ENCODE results near the gene CHTOP. TPM values are rescaled to one million over a fixed set of nuclear protein-coding genes. Genes with fewer than 3 reads are reported as not detected.

The CHTOP gene
- total and polyA plus RNA-seq, 2 of the 13 experiments (the other 11 are each of a cell fraction or from before 2014, with no cell fraction given) = 38.0 to 51.9 TPM

- TF ChIP-seq, protein P1, sequence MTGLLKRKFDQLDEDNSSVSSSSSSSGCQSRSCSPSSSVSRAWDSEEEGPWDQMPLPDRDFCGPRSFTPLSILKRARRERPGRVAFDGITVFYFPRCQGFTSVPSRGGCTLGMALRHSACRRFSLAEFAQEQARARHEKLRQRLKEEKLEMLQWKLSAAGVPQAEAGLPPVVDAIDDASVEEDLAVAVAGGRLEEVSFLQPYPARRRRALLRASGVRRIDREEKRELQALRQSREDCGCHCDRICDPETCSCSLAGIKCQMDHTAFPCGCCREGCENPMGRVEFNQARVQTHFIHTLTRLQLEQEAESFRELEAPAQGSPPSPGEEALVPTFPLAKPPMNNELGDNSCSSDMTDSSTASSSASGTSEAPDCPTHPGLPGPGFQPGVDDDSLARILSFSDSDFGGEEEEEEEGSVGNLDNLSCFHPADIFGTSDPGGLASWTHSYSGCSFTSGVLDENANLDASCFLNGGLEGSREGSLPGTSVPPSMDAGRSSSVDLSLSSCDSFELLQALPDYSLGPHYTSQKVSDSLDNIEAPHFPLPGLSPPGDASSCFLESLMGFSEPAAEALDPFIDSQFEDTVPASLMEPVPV (CRISPR knock-in tag; IDR thresholded peaks at IDR 0.05) = no peak
- TF ChIP-seq, protein P2, sequence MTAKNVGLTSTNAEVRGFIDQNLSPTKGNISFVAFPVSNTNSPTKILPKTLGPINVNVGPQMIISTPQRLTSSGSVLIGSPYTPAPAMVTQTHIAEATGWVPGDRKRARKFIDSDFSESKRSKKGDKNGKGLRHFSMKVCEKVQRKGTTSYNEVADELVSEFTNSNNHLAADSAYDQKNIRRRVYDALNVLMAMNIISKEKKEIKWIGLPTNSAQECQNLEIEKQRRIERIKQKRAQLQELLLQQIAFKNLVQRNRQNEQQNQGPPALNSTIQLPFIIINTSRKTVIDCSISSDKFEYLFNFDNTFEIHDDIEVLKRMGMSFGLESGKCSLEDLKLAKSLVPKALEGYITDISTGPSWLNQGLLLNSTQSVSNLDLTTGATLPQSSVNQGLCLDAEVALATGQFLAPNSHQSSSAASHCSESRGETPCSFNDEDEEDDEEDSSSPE (CRISPR knock-in tag; IDR thresholded peaks at IDR 0.05) = peak; percentile 28; the same call in 1 of the 2 replicates
- TF ChIP-seq HOXA5 (CRISPR knock-in tag; IDR thresholded peaks at IDR 0.05) (0 out of 2 replicates have a peak, but pooled peaks have one; percentile 41), NR2C2 (CRISPR knock-in tag; IDR thresholded peaks at IDR 0.05; ENCODE audit: borderline replicate concordance) (peak; percentile 23; the same call in 1 of the 2 replicates), GFI1 (CRISPR knock-in tag; IDR thresholded peaks at IDR 0.05; ENCODE audit: borderline replicate concordance) (peak; percentile 39), HOXA3 (CRISPR knock-in tag; IDR thresholded peaks at IDR 0.05) (peak; percentile 32; the same call in 1 of the 2 replicates), ZNF484 (CRISPR knock-in tag; IDR thresholded peaks at IDR 0.05; ENCODE audit: borderline replicate concordance, low read depth) (no peak), CHD4 (IDR thresholded peaks at IDR 0.05; ENCODE audit: borderline replicate concordance, low read length) (0 out of 2 replicates have a peak, but pooled peaks have one; percentile 18), ZNF350 (CRISPR knock-in tag; IDR thresholded peaks at IDR 0.05; ENCODE audit: borderline replicate concordance, low read depth) (no peak), RNF2 (conservative IDR thresholded peaks at IDR 0.05; ENCODE audit: low read depth) (0 out of 2 replicates have a peak, but pooled peaks have one; percentile 25), HNRNPL (IDR thresholded peaks at IDR 0.05; ENCODE audit: low read depth, low read length) (no peak), ZNF557 (CRISPR knock-in tag; IDR thresholded peaks at IDR 0.05) (0 out of 2 replicates have a peak, but pooled peaks have one; percentile 37), ZNF790 (CRISPR knock-in tag; IDR thresholded peaks at IDR 0.05; ENCODE audit: borderline replicate concordance) (peak; percentile 42; the same call in 1 of the 2 replicates), ZFP82 (CRISPR knock-in tag; IDR thresholded peaks at IDR 0.05; ENCODE audit: borderline replicate concordance) (no peak), TGIF2 (CRISPR knock-in tag; IDR thresholded peaks at IDR 0.05) (peak; percentile 44; the same call in 1 of the 2 replicates), ZMYM3 (CRISPR knock-in tag; IDR thresholded peaks at IDR 0.05) (no peak), MTA3 (CRISPR knock-in tag; IDR thresholded peaks at IDR 0.05) (no peak), BHLHE40 (IDR thresholded peaks at IDR 0.05; ENCODE audit: low read length) (no peak), ZFY (CRISPR knock-in tag; IDR thresholded peaks at IDR 0.05) (peak; percentile 30; the same call in 1 of the 2 replicates), NFE2L1 (CRISPR knock-in tag; IDR thresholded peaks at IDR 0.05; ENCODE audit: borderline replicate concordance) (no peak), MEIS1 (CRISPR knock-in tag; IDR thresholded peaks at IDR 0.05; ENCODE audit: borderline replicate concordance) (no peak), ISL2 (CRISPR knock-in tag; IDR thresholded peaks at IDR 0.05) (0 out of 2 replicates have a peak, but pooled peaks have one; percentile 27), RXRB (CRISPR knock-in tag; IDR thresholded peaks at IDR 0.05; ENCODE audit: borderline replicate concordance) (peak; percentile 9; the same call in 1 of the 2 replicates), ZNF550 (CRISPR knock-in tag; IDR thresholded peaks at IDR 0.05; ENCODE audit: borderline replicate concordance) (no peak), IKZF4 (CRISPR knock-in tag; IDR thresholded peaks at IDR 0.05; ENCODE audit: borderline replicate concordance, low read depth, not compliant biosample characterization) (no peak)
- TF ChIP-seq, protein P3, sequence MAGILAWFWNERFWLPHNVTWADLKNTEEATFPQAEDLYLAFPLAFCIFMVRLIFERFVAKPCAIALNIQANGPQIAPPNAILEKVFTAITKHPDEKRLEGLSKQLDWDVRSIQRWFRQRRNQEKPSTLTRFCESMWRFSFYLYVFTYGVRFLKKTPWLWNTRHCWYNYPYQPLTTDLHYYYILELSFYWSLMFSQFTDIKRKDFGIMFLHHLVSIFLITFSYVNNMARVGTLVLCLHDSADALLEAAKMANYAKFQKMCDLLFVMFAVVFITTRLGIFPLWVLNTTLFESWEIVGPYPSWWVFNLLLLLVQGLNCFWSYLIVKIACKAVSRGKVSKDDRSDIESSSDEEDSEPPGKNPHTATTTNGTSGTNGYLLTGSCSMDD (CRISPR knock-in tag; IDR thresholded peaks at IDR 0.05) = no peak
These were observed 6.8 kb upstream of the CHTOP start, which contains the start of gene S100A13 (continued) for GRCh38 chr1:153626904-153627714.

Data from HepG2 (cell line).